LHCN-M2 (cell line): ENCODE measurements around the gene MEGF11. TPM values are rescaled to one million over a fixed set of nuclear protein-coding genes. Genes with fewer than 3 reads are reported as not detected.

Source experiments
- DNase-seq: peaks from one replicate; pipeline ENCODE4 v3.0.0-alpha.2; 2012; ENCODE audit warnings: low read depth
- total RNA-seq: library from RNA; depleted of rRNA; stranded (reverse); fragments of >200 nt; gene quantifications from 2 replicates; pipeline ENCODE4 v1.2.3, GENCODE V29; 2014

The MEGF11 gene
- total RNA-seq, 1 experiment from 2014 or later, result not detected

DNA sequence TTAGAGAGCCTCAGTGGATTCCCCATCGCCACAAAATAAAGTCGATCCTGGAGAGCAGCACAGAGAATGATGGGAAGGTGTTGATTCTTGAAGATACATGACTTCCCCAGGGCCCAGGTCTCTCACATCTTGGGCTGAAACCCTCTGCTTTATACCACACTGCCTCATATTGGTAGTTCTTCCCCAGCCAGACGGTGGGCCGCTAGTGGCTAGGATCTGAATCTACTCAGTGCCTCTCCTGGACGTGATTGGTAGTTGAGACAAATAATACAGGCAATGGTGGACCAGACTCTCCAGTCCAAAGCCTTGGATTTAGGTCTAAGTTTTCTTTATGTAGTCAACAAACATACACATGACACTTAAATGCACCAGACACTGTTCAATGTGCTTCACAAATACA is 334.6 kb downstream of the MEGF11 start:
- no peak for DNase-seq

DNA sequence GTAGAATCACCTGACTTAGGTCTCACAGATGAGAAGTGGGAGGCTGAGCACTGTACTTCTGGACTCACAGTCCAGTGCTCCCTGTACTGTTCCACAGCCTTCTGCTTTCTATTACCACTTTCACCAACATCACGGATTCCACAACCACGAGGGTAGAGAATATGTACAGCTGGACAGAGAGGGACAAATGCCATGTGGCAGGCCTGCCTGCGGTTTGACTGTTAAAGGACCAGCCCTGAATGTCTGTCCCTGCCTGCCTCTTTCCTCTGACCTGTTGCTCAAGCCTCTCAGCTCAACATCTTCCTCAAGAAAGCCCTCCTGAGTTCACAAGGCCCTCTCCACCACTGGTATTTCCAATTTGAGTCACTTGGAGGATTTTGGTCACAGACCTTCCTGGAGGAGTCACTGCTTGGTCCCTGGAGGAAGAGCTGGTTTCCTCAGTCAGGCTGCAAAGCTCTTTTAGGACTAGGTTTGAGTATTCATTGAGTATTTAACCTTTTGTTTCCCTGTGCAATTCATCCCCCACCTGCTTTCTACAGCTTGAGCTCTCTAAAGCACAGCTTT is 335.1 kb downstream of the MEGF11 start:
- no peak for DNase-seq

DNA sequence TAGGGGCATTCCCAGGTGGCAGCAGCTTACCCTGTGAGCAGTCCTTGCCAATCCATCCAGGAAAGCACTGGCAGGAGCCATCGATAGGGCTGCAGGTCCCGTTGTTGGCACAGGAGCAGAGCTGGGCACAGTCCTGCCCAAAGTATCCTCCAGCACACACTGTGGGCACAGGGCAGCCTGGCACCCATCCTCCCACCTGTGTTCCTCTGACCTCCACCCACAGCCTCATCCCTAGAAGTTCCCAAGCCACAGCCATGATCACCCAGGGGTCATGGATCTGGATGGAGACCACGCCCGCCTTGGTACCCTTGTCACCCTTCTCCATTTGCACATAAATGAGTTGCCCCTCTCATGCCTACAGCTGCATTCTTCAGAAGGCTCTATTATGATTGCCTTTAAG is 335.6 kb downstream of the MEGF11 start:
- DNase-seq, result no peak

- no peak for DNase-seq
Observed at GRCh38 chr15:65917407-65917756, 336.2 kb downstream of the MEGF11 start.

DNA sequence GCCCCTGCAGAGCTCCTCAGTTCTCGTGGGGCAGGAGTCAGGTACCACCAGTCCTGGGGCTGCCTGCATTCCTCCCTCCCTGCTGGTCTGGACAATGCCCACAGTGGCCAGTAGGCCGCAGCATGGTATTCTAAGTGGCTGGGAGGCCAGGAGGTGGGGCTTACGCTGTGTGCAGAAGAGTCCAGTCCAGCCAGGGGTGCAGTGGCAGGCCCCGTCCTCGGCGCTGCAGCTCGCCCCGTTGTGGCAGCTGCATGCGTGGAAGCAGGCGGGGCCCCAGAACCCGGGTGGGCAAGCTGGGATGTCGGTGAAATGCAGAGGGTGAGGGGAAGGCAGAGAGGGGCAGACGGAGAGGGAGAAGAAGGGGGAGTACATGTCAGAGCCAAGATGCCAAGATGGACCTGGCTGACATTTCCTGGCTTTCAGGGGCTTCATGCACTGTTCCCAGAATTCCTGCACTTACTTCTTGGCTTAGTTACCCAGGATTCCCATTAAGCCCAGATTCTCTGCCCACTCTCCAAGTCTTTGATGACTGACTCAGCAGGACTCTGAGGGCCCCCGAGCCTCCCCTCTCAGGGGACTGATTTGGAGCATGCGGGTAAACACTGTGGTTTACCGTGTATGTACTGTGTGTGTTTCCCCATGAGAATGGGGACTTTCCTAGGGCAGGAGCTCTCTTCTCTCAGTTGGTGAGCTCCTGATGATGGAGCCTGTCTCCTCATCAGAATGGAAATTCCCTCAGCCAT is 336.7 kb downstream of the MEGF11 start:
- DNase-seq, result peak; percentile 34

GRCh38 chr15:65916041-65916663 is 337.4 kb downstream of the MEGF11 start:
- no peak for DNase-seq

- no peak for DNase-seq
Observed at GRCh38 chr15:65914981-65915925, 338.3 kb downstream of the MEGF11 start.

- no peak for DNase-seq
Observed at GRCh38 chr15:65914386-65914785, 339.2 kb downstream of the MEGF11 start.

- no peak for DNase-seq
Observed at GRCh38 chr15:65913631-65914199, 339.8 kb downstream of the MEGF11 start.

GRCh38 chr15:65912235-65912634 is 341.3 kb downstream of the MEGF11 start:
- DNase-seq, result no peak

- no peak for DNase-seq
Observed at GRCh38 chr15:65910341-65910740, 343.2 kb downstream of the MEGF11 start.

GRCh38 chr15:65909831-65910230 is 343.7 kb downstream of the MEGF11 start:
- no peak for DNase-seq

GRCh38 chr15:65908876-65909275 is 344.7 kb downstream of the MEGF11 start:
- DNase-seq, result no peak

DNA sequence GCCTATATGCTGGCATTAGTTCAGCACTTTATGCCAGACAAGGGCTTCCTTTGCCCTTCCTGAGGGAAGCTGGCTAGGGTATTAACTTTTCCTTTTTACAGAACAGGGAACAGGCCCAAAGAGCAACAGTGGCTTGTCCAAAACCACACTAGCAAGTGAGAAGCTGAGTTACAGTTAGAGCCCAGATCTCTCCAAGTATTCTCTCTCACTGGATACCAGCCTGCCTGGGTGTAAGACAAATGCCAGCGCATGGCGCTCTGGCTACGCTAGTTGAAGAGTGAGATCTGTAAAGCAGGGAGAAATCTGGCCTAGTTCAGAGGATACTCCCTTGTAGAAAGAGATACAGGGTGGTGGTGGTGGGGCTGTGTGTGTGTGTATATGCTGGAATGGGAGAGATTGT is 345.9 kb downstream of the MEGF11 start:
- DNase-seq, result no peak

GRCh38 chr15:65906396-65906795 is 347.2 kb downstream of the MEGF11 start:
- peak; percentile 60 for DNase-seq

GRCh38 chr15:65904301-65904700 is 349.2 kb downstream of the MEGF11 start:
- DNase-seq, result no peak

DNA sequence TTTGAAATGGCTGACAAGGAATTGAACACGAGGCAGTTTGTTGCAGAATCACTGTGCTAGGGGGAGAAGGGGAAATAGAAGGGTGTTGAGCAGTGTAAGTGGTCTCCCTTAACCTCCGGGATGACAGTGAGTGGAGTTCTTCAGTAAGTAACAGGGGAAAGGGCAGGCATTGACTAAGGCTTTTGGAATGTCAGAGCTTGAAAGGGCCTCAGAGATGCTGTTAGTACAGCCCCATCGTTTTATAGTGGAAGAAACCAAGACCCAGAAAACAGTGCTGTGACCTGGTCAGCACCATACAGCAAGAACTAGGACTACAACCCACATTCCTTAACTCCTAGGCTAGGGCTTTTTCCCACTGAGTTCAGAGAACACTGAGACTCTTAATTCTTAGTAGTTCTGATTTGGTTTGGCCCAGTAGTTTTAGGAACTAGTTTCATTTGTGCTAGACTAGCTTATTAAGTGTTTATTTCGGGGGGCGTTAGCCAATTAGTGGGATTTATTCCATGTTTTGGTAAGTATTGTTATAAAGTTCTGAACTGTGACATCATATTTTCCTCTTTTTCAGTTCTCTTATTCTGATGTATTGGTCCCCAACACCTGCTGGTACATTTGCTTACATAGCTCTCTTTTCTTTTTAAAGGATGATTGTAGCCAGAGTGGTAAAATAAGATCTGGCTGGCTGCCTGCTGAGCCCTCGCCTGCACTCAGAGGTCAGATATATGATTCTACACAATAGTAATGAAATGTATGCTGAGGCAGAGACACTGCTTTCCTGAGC is 350.1 kb downstream of the MEGF11 start:
- DNase-seq, result peak; percentile 35

- DNase-seq, result no peak
Observed at GRCh38 chr15:65902373-65902772, 351.2 kb downstream of the MEGF11 start.

- DNase-seq, result no peak
Observed at GRCh38 chr15:65901836-65902235, 351.7 kb downstream of the MEGF11 start.

DNA sequence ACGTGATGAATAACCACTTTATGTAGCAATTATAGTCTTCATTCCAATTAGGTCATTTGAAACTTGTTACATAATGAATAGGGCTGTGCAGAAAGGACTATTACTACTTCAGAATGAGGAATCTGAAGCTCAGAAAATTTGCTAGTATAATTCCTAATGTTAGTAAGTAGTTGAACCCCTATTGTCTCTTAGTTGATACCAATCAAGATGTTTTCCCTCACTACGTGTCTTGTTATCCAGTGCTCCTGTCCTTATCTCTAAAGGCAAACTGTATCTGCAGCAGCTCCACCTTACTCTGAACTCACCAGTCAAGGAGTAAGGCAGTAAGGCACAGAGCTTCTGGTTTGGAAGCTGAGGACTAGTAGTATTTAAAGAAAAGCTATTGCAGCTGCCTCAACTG is 352.2 kb downstream of the MEGF11 start:
- no peak for DNase-seq

DNA sequence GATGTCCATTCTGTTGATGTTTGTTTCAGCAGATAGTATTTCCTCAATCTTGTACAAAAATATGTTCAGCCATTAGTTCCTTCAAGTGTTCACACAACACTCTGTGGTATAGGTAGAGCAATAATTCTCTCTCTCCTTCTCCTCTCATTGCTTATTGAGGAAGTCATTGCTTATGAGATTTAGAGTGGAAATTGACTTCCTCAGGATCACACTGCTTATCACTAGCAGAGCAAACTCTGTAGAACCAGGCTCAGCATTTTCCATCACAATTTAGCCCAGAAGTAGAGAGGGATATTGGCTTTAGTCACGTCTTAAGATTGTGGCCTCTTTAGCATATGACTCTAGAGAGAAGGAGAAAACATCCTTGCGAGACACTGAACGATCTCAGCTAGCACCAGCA is 353.1 kb downstream of the MEGF11 start:
- DNase-seq, result no peak
